ENCODE results near the gene ASB2. TPM values are rescaled to one million over a fixed set of nuclear protein-coding genes. Genes with fewer than 3 reads are reported as not detected.

Gene ASB2
- total RNA-seq, 1 experiment from 2014 or later = not detected

- Histone ChIP-seq H3K79me2 (ENCODE audit: insufficient read depth, low read length) (no peaks in the 10 kb centered on the region), H4K20me1 (ENCODE audit: insufficient read depth) (no peaks in the 10 kb centered on the region), H3K27me3 (ENCODE audit: insufficient read depth, low read length) (no peaks in the 10 kb centered on the region), H3K9me3 (ENCODE audit: control insufficient read depth in 1 of 2, insufficient read depth in 1 of 2, low read depth in 1 of 2, low read length in 2 of 2) (no peaks in the 10 kb centered on the region), H3K36me3 (ENCODE audit: control insufficient read depth in 1 of 2, insufficient read depth in 2 of 2, low read length in 2 of 2) (no peaks in the 10 kb centered on the region), H3K4me2 (ENCODE audit: low read length) (no peak overlapping the region), H3K4me1 (ENCODE audit: control insufficient read depth in 1 of 2, insufficient read depth in 2 of 2, low read length in 2 of 2) (peaks cover 0 to 19% of the 10 kb centered on the region in 2 experiments; a peak in 2 of 4 replicates), H3K4me3 (replicated peaks in 1 of 2; ENCODE audit: low read depth in 1 of 2, low read length in 2 of 2) (no peak overlapping the region), H2AFZ (ENCODE audit: low read depth, low read length, poor library complexity, severe bottlenecking) (no peak overlapping the region), H3K9me2 (ENCODE audit: insufficient read depth) (no peaks in the 10 kb centered on the region), H3K27ac (ENCODE audit: low read depth, low read length) (no peak overlapping the region; the same call in 1 of the 2 replicates), H3K9ac (ENCODE audit: low read length) (no peak overlapping the region)
- ChIA-PET POLR2A (no interaction called here), CTCF (interaction anchor here (0.7 to 10.4 kb wide), 5 partner anchors 10 to 65 kb away, joined by 3 to 121 read pairs (median 6); partner anchors contain the start of gene OTUB2), RAD21 (ENCODE audit: low non-redundant PET in 1 of 2, low total read pairs in 2 of 2, uncharacterized antibody in 2 of 2, unreplicated experiment in 2 of 2) (interaction anchor here (1.1 to 2.2 kb wide), 2 partner anchors 61 kb away, joined by 7 to 11 read pairs; no protein-coding TSS in a partner anchor)
- DNase-seq (ENCODE audit: low read depth, low spot score) (no peak), ATAC-seq (no peak)
- no TSS peak for BruUV-seq (replicated peaks)
- intact Hi-C loops (cut with micrococcal nuclease) = loop anchor here (1.0 to 10.0 kb wide), 2 partner anchors 61 to 346 kb away; no protein-coding TSS in a partner anchor
- TF ChIP-seq FOSL1 (IDR thresholded peaks at IDR 0.05; ENCODE audit: low read depth) (no peak), POLR2A (IDR thresholded peaks at IDR 0.05; ENCODE audit: borderline replicate concordance, extremely low read depth, insufficient read depth, insufficient read length) (no peak)
Measured at GRCh38 chr14:94001016-94001415, 24.6 kb upstream of the ASB2 start.

GRCh38 chr14:94000267-94000666 is 23.9 kb upstream of the ASB2 start:
- no peaks in the 10 kb centered on the region for H3K9me2 ChIP-seq (ENCODE audit: insufficient read depth)
- TF ChIP-seq EZH2 (IDR thresholded peaks at IDR 0.05) (no peak), RAD21 (IDR thresholded peaks at IDR 0.05; ENCODE audit: low read depth) (no peak), POLR2A (IDR thresholded peaks at IDR 0.05; ENCODE audit: borderline replicate concordance, extremely low read depth, insufficient read depth, insufficient read length) (no peak), ZFX (IDR thresholded peaks at IDR 0.05) (no peak), MAX (IDR thresholded peaks at IDR 0.05) (no peak), ZNF274 (IDR thresholded peaks at IDR 0.05; ENCODE audit: low read depth, low read length) (no peak), CBX3 (IDR thresholded peaks at IDR 0.05; ENCODE audit: low read depth) (no peak), TCF7L2 (IDR thresholded peaks at IDR 0.05; ENCODE audit: borderline replicate concordance, extremely low read depth, insufficient read depth, insufficient read length) (no peak), EGR1 (IDR thresholded peaks at IDR 0.05; ENCODE audit: low read depth) (no peak), SP1 (IDR thresholded peaks at IDR 0.05; ENCODE audit: low read depth) (no peak), FOSL1 (IDR thresholded peaks at IDR 0.05; ENCODE audit: low read depth) (no peak), EZH2phosphoT487 (IDR thresholded peaks at IDR 0.05; ENCODE audit: borderline replicate concordance) (no peak), SIN3A (IDR thresholded peaks at IDR 0.05; ENCODE audit: low read depth) (no peak), ZBTB33 (IDR thresholded peaks at IDR 0.05; ENCODE audit: extremely low read depth, insufficient replicate concordance, low read length) (no peak), ATF3 (IDR thresholded peaks at IDR 0.05) (no peak), ELF1 (IDR thresholded peaks at IDR 0.05; ENCODE audit: borderline replicate concordance, low read depth) (no peak), YY1 (IDR thresholded peaks at IDR 0.05; ENCODE audit: extremely low read depth, insufficient replicate concordance, low read depth, low read length) (no peak), POLR2AphosphoS5 (IDR thresholded peaks at IDR 0.05; ENCODE audit: low read depth, low read length) (no peak)
- H3K4me3 ChIP-seq (replicated peaks in 1 of 2; ENCODE audit: low read depth in 1 of 2, low read length in 2 of 2) = no peak overlapping the region
- H3K27me3 ChIP-seq (ENCODE audit: insufficient read depth, low read length) = no peaks in the 10 kb centered on the region
- H4K20me1 ChIP-seq (ENCODE audit: insufficient read depth) = no peaks in the 10 kb centered on the region
- CTCF ChIA-PET = interaction anchor here (1.2 to 10.4 kb wide), 5 partner anchors 9 to 136 kb away, joined by 3 to 121 read pairs (median 6); no protein-coding TSS in a partner anchor
- no peak overlapping the region for H3K27ac ChIP-seq (ENCODE audit: low read depth, low read length)
- ATAC-seq = no peak
- intact Hi-C loops (cut with micrococcal nuclease) = loop anchor here (10.0 kb wide), 1 partner anchor 345 kb away; no protein-coding TSS in a partner anchor
- POLR2A ChIA-PET = no interaction called here
- H3K4me1 ChIP-seq (ENCODE audit: control insufficient read depth in 1 of 2, insufficient read depth in 2 of 2, low read length in 2 of 2) = peaks cover under 1 to 26% of the 10 kb centered on the region in 2 experiments; a peak in 3 of 4 replicates
- H3K36me3 ChIP-seq (ENCODE audit: control insufficient read depth in 1 of 2, insufficient read depth in 2 of 2, low read length in 2 of 2) = no peaks in the 10 kb centered on the region
- no peak overlapping the region for H3K9ac ChIP-seq (ENCODE audit: low read length)
- RAD21 ChIA-PET (ENCODE audit: low non-redundant PET in 1 of 2, low total read pairs in 2 of 2, uncharacterized antibody in 2 of 2, unreplicated experiment in 2 of 2) = interaction anchor here in 1 of 2 experiments (2.2 kb wide), 1 partner anchor 61 kb away, joined by 11 read pairs; no protein-coding TSS in a partner anchor
- no peaks in the 10 kb centered on the region for H3K79me2 ChIP-seq (ENCODE audit: insufficient read depth, low read length)
- BruUV-seq (replicated peaks) = no TSS peak
- DNase-seq (ENCODE audit: low read depth, low spot score) = no peak
- H3K4me2 ChIP-seq (ENCODE audit: low read length) = no peak overlapping the region
- no peak overlapping the region for H2AFZ ChIP-seq (ENCODE audit: low read depth, low read length, poor library complexity, severe bottlenecking)
- H3K9me3 ChIP-seq (ENCODE audit: control insufficient read depth in 1 of 2, insufficient read depth in 1 of 2, low read depth in 1 of 2, low read length in 2 of 2) = no peaks in the 10 kb centered on the region

All from HCT116 (cell line).